ENCODE data around the gene NR1H2. TPM values are rescaled to one million over a fixed set of nuclear protein-coding genes. Genes with fewer than 3 reads are reported as not detected.
A peak's percentile ranks its signal among the peaks of the same experiment; 100 is the strongest.

NR1H2 gene
- total RNA-seq, 1 donor from 2014 or later, result 101 TPM

- no peak overlapping the region for H3K4me3 ChIP-seq
- peaks cover 59% of the 10 kb centered on the region for H3K36me3 ChIP-seq
- TF ChIP-seq, protein P1, sequence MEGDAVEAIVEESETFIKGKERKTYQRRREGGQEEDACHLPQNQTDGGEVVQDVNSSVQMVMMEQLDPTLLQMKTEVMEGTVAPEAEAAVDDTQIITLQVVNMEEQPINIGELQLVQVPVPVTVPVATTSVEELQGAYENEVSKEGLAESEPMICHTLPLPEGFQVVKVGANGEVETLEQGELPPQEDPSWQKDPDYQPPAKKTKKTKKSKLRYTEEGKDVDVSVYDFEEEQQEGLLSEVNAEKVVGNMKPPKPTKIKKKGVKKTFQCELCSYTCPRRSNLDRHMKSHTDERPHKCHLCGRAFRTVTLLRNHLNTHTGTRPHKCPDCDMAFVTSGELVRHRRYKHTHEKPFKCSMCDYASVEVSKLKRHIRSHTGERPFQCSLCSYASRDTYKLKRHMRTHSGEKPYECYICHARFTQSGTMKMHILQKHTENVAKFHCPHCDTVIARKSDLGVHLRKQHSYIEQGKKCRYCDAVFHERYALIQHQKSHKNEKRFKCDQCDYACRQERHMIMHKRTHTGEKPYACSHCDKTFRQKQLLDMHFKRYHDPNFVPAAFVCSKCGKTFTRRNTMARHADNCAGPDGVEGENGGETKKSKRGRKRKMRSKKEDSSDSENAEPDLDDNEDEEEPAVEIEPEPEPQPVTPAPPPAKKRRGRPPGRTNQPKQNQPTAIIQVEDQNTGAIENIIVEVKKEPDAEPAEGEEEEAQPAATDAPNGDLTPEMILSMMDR (IDR thresholded peaks at IDR 0.05), result no peak
- H3K27me3 ChIP-seq, result no peaks in the 10 kb centered on the region
- intact Hi-C loops (cut with DNase I), result no loop called here
- peaks cover 9% of the 10 kb centered on the region for H3K4me1 ChIP-seq
- H3K27ac ChIP-seq, result no peak overlapping the region
- ATAC-seq, result no peak
- no peak for DNase-seq
- no peaks in the 10 kb centered on the region for H3K9me3 ChIP-seq
Measured at GRCh38 chr19:50379602-50380001, 3.3 kb downstream of the NR1H2 start.

GRCh38 chr19:50380137-50380536 is 3.9 kb downstream of the NR1H2 start:
- ATAC-seq (no peak), DNase-seq (peak; percentile 59)
- H3K4me3 ChIP-seq, result no peak overlapping the region
- peaks cover 14% of the 10 kb centered on the region for H3K4me1 ChIP-seq
- H3K27ac ChIP-seq, result no peak overlapping the region
- TF ChIP-seq, protein P1 (IDR thresholded peaks at IDR 0.05), result no peak
- peaks cover 59% of the 10 kb centered on the region for H3K36me3 ChIP-seq
- H3K27me3 ChIP-seq, result no peaks in the 10 kb centered on the region
- H3K9me3 ChIP-seq, result no peaks in the 10 kb centered on the region
- intact Hi-C loops (cut with DNase I), result no loop called here

- H3K36me3 ChIP-seq, result peaks cover 59% of the 10 kb centered on the region
- H3K27ac ChIP-seq, result no peak overlapping the region
- H3K27me3 ChIP-seq, result no peaks in the 10 kb centered on the region
- H3K4me3 ChIP-seq, result no peak overlapping the region
- peaks cover 15% of the 10 kb centered on the region for H3K4me1 ChIP-seq
- TF ChIP-seq, protein P1 (IDR thresholded peaks at IDR 0.05), result no peak
- DNase-seq (peak; percentile 71), ATAC-seq (no peak)
- no peaks in the 10 kb centered on the region for H3K9me3 ChIP-seq
- intact Hi-C loops (cut with DNase I), result no loop called here
Measured at GRCh38 chr19:50380751-50381151, 4.5 kb downstream of the NR1H2 start.

DNA sequence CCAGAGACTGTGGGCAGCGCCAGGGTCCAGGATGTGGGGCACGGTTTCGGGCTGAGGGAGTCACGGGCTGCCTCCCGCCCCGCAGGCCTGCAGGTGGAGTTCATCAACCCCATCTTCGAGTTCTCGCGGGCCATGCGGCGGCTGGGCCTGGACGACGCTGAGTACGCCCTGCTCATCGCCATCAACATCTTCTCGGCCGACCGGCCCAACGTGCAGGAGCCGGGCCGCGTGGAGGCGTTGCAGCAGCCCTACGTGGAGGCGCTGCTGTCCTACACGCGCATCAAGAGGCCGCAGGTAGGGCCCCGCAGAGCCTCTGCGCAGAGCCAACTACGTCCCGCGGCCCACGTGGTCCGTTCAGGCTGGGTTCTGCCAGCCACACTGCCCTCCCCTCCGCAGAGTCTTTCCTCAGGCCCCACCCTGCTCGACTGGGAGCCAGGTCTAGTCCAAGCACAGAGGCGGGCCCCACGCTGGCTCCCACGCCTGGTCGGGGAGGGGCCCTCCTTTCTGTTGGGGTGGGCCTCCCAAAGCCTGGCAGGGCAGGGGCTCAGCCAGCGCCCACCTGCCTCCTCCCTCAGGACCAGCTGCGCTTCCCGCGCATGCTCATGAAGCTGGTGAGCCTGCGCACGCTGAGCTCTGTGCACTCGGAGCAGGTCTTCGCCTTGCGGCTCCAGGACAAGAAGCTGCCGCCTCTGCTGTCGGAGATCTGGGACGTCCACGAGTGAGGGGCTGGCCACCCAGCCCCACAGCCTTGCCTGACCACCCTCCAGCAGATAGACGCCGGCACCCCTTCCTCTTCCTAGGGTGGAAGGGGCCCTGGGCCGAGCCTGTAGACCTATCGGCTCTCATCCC is 5.8 kb downstream of the NR1H2 start:
- peaks cover 17% of the 10 kb centered on the region for H3K4me1 ChIP-seq
- H3K27me3 ChIP-seq, result no peaks in the 10 kb centered on the region

GRCh38 chr19:50383001-50383851 is 7.0 kb downstream of the NR1H2 start:
- ATAC-seq (no peak), DNase-seq (no peak)
- intact Hi-C loops (cut with DNase I), result no loop called here
- Histone ChIP-seq H3K27me3 (no peaks in the 10 kb centered on the region), H3K36me3 (peaks cover 48% of the 10 kb centered on the region), H3K9me3 (no peaks in the 10 kb centered on the region), H3K27ac (peak overlapping the region; percentile 75), H3K4me3 (peak overlapping the region; percentile 66), H3K4me1 (peaks cover 13% of the 10 kb centered on the region)
- TF ChIP-seq, protein P1 (IDR thresholded peaks at IDR 0.05), result no peak

More for the DNA sequence above, 5.8 kb downstream of the NR1H2 start:
- TF ChIP-seq, protein P1 (IDR thresholded peaks at IDR 0.05), result no peak
- Histone ChIP-seq H3K4me3 (no peak overlapping the region), H3K27ac (no peak overlapping the region), H3K9me3 (no peaks in the 10 kb centered on the region), H3K36me3 (peaks cover 59% of the 10 kb centered on the region)
- ATAC-seq (no peak), DNase-seq (peak; percentile 66)
- intact Hi-C loops (cut with DNase I), result no loop called here

Data from upper lobe of right lung (tissue), 1 donor.